HG02759 (cell line): ENCODE data around the gene TMEM223.
A peak's percentile ranks its signal among the peaks of the same experiment; 100 is the strongest.
"Not testable (repeated sequence)": the region's sequence is repeated elsewhere in the genome, so short reads cannot be mapped to it uniquely, and the experiment has no call there.

Source experiments
- ATAC-seq: cut with Tn5 transposase; IDR thresholded peaks from one replicate; pipeline ENCODE4 v1.9.1; 2021; ENCODE audit warnings: mild to moderate bottlenecking, moderate library complexity; ENCODE audit not compliant: unreplicated experiment

The TMEM223 gene, protein sequence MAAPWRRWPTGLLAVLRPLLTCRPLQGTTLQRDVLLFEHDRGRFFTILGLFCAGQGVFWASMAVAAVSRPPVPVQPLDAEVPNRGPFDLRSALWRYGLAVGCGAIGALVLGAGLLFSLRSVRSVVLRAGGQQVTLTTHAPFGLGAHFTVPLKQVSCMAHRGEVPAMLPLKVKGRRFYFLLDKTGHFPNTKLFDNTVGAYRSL

DNA sequence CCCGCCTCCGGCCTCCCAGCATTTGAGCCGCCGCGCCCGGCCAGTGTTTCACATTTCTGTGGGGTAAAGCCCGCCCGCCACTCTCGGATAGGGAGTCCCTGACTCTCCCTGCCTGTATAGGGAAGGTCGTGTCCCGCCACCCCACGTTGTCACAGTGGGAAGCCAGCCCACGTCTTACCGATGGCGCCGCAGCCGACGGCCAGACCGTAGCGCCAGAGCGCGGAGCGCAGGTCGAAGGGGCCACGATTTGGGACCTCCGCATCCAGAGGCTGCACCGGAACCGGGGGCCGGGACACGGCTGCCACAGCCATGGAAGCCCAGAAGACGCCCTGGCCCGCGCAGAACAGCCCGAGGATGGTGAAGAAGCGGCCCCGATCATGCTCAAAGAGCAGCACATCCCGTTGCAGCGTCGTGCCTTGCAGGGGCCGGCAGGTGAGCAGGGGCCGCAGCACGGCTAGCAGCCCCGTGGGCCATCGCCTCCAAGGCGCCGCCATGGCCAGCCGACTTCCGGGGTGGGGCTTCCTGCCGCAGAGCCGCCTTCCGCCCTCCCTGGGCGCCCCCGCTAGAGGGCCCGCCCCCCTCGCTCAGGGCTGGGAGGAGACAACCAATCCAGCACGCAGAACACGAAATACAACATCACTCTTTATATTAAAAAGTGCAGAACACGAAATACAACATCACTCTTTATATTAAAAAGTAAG lies at the start of gene TMEM223:
Gene TMEM223, minus strand, starts transcription at position 506 of the 701 bp plus-strand sequence. Its CDS starts 12 bp downstream, at position 494.
- peak; percentile 76 for ATAC-seq

DNA sequence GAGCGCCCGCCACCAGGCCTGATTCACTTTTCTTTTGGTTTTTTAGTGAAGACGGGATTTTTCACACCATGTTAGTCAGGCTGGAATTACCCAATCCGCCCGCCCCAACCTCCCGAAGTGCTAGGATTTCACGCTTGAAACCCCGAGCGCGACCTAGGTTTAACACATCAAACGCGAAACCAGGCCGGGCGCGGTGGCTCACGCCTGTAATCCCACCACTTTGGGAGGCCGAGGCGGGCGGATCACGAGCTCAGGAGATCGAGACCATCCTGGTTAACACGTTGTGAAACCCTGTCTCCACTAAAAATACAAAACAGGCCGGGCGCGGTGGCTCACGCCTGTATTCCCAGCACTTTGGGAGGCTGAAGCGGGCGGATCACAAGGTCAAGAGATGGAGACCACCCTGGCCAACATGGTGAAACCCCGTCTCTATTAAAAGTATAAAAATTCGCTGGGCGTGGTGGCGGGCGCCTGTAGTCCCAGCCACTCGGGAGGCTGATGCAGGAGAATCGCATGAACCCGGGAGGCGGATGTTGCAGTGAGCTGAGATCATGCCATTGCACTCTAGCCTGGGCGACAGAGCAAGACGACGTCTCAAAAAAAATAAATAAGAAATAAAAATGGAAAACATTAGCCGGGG lies 49.0 kb upstream of the TMEM223 start:
- ATAC-seq: not testable (repeated sequence)

DNA sequence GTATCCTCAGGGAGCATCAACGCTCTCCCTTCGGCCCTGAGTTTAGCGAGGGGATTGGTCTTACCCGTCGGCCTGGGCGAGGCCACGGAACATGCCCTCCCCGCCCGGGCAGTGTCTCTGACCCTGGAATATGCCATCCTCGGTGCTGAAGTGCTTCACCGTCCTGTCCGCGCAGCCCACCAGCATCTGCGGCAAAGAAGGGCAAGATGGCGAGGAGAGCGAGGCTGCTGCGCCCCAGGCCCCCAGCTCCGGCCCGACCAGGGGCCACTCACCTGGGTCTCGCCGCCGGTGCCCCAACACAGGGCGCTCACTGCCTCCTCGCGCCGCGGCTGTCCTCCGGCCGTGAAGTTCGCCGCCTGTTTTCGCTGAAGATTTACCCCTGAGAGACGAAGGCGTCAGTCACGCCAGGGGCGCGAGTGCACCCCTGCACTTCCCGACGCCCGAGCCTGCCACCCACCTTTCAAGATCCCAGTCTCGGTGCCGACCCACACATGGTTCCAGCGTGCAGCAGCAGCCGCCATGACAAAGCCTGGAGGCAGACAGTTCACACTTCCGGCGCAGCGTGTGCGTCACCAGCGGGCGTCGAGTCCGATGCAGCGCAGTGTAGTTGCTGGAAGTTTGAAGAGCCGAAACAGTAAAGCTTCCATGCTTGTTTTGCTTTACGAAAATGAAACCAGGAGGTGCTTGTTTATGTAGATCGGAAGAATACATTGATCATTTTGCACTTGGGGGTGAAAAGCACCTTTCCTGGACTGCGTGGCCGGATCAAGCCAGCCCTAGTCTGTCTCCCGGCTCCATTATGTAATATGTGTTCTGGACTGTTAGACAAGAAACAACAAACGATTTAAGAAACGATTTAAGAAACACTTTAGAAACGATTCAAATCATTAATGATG lies 47.5 kb upstream of the TMEM223 start, which contains the start of gene WDR74:
Gene WDR74, minus strand, starts transcription at position 541 of the 896 bp plus-strand sequence. Its CDS starts 20 bp downstream, at position 521.
- ATAC-seq: peak; percentile 54

DNA sequence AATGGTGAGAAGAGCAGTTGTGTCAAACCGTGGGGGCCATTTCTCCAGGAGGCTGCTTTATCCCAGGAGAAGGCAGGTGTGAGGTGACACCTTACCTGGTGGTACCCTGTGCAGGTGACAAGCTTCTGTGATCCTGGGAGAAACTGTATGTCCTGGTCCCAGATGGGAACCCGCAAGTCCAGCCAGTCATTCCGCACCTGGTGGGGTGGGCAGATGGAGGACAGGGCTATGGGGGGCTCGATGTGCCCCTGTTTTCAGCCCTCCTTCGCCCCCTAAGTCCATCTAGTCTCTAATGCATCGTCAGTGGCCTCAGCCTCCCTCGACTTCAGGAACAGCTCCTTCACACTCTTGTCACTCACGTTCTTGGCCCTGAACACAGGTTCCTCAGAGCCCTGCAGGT lies 43.5 kb upstream of the TMEM223 start:
- ATAC-seq: no peak

DNA sequence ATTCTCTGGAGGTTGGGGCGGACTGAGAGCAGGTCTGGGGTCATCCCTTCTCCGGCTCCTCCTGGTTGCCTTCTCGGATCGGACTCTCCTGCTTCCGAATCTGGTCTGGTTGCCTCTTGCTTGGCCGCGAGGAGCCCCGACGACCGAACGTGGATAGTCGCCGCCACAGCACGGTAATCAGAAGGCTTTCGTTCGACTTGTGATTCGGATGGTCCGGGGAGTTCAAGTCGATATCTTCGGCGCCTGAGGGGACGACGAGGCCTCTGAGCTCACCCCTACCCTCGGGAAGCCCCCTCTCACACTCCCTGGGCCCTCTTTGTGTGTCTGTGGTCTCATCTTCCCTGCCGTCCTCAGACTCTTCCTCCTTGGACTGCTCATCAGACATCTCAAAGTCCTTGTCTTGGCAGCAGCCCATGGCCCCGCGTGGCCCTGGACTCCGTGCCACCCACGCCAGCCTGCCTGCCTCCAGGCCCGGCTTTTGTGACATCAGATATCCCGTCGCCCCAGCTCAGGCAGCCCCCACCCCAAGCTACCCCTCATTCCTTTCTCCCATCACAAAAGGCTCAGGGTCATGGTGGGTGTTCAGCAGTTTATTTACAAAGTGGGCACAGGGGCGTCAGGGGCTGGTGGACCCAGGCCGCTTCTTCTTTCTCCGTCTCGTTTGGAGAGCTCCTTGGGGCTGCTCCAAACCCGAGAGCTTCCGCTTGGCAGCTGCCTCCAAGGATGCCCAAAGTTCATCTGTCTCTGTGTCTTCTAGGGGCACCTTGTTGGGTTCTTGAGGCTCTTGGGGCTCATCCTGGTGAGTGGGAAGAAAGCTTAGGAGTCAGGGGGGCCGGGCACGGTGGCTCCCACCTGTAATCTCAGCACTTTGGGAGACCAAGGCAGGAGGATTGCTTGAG lies 40.8 kb upstream of the TMEM223 start, which contains the start of gene TEX54:
Gene TEX54, minus strand, starts transcription at position 506 of the 899 bp plus-strand sequence.
- ATAC-seq: peak; percentile 5

DNA sequence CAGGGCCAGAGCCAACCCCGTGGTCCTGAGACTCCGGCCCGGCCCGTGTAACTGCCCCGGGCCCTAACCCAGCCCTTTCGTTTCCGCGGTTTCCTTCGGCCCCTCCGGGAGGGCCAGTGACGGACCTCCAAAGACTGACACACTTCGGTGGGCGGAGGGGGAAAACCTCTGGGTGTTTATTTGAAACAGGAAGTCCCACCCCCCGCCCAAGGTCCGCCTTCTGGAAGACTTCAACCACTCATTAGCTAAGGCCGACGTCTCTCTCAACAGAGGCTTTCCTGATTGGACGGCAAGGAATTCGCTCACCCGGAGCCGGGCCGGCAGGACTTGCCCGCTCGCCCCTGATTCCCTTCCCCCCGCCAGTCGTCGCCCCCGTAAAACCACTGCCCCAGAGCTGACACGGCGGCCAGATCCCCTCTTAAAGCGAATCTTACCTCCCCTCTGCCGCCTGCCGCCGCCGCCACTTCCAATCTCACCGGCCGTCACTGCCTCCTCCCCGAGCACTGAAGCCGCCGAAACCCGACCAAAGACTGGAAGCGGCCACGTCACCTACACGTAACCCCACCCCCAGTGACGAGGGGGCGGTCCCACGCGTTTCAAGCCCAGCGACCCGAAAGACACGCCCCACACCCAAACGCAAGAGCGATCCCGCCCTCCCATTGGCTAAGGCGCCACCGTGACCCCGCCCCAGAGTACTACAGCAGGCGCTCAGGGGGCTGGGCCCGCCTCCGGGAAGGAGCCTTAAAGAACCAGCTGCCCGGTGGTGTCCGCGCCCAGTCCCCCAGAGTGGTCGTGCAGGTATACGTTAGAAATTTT lies 39.9 kb upstream of the TMEM223 start, which contains the start of gene STX5:
Gene STX5, minus strand, starts transcription at position 532 of the 816 bp plus-strand sequence. CDS start 808 bp downstream, outside the sequence.
- ATAC-seq: peak; percentile 87

DNA sequence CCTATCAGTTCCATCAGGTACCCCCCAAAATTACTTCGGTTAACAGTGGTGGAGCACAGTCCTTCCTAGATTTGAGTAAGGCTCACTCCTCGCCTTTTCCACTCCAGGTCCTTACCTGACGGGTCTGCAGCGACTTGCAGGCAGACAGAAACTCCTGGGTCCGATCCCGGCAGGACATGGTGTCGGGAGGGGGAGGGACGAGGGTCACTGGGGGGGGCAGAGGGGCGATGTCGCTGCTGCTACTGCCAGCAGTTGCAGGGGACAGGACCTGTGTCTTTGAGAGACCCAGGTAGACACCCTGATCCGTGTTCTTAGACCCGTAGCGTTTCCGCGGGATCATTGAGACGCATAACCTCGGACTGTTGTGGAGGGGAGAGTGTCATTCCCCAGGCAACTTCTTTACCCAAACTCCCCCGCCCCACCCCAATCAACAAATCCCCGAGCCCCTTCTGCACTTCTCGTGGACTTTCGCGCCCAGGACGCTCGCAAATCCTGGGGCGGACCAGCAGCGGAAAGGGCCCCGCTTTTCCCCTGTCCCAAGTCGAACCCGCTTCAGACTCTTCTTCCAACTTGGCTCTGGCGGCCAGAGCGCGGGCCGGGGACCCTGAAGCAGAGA lies 39.2 kb upstream of the TMEM223 start:
- peak; percentile 15 for ATAC-seq

DNA sequence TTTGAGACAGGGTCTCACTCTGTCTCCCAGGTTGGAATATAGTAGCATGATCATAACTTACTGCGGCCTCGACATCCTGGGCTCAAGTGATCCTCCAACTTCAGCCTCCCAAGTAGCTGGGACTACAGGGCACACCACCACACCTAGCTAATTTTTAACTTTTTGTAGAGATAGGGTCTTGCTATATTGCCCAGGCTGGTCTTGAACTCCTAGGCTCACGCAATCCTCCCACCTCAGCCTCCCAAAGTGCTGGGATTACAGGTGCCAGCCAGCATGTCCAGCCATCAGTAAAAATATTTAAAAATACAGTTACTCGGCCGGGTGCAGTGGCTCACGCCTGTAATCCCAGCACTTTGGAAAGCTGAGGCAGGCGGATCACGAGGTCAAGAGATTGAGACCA lies 36.3 kb upstream of the TMEM223 start:
- ATAC-seq: not testable (repeated sequence)

DNA sequence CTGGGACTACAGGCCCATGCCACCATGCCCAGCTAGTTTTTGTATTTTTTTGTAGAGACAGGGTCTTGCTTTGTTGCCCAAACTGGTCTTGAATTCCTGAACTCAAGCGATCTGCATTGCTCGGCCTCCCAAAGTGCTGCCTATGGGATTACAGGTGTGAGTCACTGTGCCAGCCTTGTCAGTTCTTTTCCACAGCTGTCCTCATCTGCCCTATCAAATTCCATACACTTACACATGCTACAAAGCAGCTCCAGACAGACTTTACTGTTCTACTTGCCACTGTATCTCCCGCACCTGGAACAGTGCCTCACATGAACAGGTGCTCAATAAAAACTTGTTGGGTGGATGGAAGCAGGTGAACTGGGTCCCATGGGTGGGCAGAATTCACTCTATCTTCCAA lies 31.9 kb upstream of the TMEM223 start:
- no peak for ATAC-seq

DNA sequence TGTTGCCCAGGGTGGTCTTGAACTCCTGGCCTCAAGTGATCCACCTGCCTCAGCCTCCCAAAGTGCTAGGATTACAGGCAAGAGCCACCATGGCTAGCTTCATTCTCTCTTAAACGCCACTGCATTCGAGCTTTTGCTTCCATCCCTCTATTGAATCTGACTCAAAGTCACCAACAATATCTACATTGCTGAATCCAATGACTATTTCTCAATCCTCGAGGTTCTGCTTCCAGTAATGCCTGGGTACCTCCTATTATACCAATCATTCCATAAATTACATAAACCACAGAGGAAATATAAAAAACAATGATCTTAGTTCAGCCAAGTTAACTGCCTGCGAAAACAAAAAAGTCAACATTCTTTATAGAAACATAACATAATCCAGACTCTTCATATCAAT lies 25.3 kb upstream of the TMEM223 start:
- no peak for ATAC-seq

DNA sequence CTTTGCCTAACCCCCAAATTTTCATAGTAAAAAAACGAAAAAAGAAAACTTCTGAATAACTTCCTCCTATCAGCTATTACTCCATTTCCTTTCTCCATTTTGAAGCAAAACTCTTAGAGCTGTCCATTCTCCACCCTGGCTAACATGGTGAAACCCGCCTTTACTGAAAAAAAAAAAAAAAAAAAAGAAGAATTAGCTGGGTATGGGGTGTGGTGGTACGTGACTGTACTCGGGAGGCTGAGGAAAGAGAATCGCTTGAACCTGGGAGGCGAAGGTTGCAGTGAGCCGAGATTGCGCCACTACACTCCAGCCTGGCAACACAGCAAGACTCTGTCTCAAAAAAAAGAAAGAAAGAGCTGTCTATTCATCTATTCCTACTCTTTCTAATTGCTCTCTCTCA lies 24.8 kb upstream of the TMEM223 start:
- no peak for ATAC-seq

DNA sequence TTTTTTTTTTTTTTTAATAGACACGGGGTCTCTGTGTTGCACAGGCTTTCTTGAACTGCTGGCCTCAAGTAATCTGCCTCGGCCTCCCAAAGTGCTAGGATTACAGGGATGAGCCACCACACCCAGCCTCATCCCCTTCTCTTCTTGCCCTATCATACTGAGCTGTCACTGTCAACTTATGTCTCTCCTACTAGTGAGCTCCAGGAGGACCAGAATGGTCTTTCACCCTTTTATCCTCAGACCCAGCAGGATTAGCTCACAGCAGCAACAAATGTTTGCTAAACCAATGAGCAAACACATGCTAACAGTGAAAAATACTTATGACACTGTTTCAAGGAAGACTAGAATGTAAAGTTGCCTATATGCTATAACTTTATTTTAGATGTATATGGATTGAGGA lies 19.9 kb upstream of the TMEM223 start:
- ATAC-seq: no peak

DNA sequence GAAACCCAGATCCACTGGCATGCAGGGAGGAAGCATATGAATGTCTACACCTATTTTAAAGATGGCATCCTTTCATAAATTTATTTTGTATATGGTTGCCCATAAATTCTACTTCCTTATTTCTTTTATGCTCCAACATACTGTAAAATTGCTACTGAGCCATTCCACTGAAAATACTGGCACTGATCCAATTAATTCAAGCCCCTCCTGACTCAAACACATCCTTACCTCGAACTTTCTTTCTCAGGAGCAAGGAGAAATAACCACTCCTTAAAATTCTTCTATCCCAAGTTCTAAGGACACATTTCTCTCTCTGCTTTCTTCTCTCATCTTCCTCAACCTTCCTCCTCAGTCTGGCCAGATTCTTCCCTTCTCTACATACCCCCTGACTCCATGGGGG lies 18.9 kb upstream of the TMEM223 start:
- no peak for ATAC-seq

DNA sequence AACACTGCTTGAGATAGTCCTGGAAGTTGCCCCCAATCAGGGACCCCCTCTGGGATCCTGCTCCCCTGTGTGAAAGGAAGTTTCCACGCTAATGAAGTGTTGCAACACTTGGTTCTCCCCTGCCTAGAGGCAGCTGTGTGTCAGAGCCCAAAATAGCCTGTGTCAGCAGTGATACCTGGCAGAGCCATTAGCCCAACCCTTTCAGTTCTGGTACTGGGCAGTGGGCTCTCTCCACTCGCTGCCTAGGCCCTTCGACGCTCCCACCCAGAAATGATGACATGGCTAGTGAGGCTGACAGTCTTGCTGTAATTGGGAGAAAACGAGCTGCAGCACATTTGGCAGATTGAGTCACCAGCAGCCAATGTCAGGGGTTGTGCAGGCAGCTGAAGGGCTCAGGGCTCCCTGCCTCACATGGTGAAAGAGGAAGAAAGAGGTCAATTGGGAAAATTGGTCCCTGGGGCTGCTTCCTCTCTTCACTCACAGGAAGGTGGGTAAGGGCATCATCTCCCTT lies 14.9 kb upstream of the TMEM223 start:
- no peak for ATAC-seq

DNA sequence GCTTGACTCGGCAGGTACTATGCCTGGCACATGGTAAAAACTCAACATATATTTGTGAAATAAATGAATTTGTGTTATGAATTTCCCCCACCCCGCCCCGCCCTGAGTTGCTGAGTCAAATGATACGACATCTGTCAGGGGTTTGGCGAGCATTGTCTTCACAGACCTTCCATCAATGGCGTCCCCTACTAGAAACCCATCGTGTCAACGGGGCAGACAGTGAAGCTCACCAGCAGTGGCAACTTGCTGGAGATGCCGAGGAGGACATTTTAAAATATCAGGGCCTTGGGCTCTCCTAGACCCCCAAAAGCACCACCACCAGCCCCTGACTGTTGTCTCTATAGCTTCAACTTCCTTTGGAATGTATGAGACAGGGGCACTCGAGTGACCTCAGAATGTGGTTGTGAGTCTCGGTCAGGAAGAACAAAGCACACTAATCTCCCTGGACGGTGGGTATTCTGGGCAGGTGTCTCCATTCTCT lies 14.2 kb upstream of the TMEM223 start:
- no peak for ATAC-seq

DNA sequence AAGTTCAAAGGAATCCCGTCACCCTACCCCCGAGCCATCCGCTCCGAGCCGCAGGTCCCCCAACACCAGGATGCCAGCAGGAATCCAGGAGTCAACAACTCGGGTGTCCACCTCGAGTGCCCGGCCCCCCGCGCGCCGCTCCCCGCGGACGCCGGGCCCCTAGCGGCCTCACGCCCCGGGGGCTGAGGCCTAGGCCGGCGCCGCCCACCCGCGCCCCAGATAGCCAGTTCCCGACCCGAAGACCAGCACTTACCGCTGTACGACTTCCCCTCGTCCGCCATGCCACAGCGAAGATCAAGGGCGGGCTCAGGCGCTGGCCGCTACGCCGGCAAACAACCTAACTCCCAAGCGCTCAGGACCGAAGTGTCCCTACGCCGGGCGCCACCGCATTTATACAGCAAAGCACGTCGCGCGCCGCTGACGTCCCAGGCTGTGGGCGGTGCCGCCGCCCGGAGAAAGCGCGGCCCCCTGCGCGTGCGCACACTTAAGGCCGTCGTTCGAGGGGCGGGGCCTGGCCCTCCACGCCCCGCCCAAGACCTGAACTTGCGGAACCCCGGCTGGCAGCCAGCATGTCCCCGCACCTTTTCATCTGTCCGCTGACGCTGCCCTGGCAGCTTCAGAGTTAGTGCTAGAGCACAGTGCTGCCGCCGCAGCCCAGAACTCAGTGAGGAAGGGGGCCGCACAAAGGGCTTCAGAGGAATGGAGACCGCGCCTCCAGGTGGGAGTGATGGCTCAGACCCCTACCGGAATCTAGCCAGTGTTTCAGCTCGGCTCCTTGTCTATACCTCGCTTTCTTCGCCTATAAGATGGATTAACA lies 13.5 kb upstream of the TMEM223 start, which contains the start of gene NXF1:
Gene NXF1, minus strand, starts transcription at position 365 of the 817 bp plus-strand sequence. Its CDS starts 84 bp downstream, at position 281.
- peak; percentile 90 for ATAC-seq
